Activated CD4-positive, alpha-beta T cell treated with anti-CD3 and anti-CD28 coated beads for 4 hours (primary cell): ENCODE measurements around the gene PCDHB5.
"Not testable (repeated sequence)": the region's sequence is repeated elsewhere in the genome, so short reads cannot be mapped to it uniquely, and the experiment has no call there.

Experiments used
- DNase-seq, 2 donors: peaks; one replicate each; pipeline ENCODE4 v3.0.0-alpha.2; 2020

Gene PCDHB5

DNA sequence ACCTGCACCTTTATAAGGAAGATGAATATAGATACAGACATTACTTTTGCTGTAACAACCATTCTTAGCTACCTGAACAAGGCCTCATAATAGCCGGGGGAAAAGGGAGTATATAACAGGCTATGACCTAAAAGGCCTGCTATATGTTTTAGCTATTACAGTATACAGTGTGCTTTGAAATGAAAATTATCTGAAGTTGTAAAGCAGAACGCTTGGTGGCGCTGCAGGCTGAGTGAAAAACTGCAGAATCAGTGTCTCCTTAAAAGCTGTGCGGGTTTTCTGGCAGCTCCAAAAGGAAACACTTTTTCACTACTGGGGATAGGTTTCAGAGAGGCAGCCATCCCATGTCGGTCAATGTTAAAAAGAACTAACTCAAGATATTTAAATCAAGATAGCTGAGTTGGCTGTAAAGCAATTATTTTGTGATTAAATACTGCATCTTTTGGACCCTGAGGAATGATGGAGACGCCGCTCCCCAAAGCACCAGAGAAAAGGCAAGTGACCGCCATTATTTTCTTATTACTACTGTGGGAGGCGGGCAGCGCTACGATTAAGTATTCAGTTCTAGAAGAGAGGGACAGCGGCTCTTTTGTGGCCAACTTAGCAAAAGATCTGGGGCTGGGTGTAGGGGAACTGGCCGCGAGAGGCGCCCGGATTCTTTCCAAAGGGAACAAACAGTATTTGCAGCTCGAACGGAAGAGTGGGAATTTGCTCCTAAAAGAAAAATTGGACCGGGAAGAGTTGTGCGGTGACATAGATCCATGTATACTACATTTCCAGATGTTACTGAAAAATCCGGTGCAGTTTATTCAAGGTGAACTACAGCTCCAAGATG lies 20.8 kb downstream of the PCDHB5 start:
- no peak for DNase-seq

DNA sequence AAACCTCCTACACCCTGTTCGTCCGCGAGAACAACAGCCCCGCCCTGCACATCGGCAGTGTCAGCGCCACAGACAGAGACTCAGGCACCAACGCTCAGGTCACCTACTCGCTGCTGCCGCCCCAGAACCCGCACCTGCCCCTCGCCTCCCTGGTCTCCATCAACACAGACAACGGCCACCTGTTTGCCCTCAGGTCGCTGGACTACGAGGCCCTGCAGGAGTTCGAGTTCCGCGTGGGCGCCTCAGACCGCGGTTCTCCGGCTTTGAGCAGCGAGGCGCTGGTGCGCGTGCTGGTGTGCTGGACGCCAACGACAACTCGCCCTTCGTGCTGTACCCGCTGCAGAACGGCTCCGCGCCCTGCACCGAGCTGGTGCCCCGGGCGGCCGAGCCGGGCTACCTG lies 22.4 kb downstream of the PCDHB5 start:
- DNase-seq = not testable (repeated sequence)

DNA sequence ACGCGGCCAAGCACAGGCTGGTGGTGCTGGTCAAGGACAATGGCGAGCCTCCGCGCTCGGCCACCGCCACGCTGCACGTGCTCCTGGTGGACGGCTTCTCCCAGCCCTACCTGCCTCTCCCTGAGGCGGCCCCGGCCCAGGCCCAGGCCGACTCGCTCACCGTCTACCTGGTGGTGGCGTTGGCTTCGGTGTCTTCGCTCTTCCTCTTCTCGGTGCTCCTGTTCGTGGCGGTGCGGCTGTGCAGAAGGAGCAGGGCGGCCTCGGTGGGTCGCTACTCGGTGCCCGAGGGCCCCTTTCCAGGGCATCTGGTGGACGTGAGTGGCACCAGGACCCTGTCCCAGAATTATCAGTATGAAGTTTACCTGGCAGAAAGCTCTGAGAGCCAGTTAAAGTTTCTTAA lies 22.9 kb downstream of the PCDHB5 start:
- not testable (repeated sequence) for DNase-seq

DNA sequence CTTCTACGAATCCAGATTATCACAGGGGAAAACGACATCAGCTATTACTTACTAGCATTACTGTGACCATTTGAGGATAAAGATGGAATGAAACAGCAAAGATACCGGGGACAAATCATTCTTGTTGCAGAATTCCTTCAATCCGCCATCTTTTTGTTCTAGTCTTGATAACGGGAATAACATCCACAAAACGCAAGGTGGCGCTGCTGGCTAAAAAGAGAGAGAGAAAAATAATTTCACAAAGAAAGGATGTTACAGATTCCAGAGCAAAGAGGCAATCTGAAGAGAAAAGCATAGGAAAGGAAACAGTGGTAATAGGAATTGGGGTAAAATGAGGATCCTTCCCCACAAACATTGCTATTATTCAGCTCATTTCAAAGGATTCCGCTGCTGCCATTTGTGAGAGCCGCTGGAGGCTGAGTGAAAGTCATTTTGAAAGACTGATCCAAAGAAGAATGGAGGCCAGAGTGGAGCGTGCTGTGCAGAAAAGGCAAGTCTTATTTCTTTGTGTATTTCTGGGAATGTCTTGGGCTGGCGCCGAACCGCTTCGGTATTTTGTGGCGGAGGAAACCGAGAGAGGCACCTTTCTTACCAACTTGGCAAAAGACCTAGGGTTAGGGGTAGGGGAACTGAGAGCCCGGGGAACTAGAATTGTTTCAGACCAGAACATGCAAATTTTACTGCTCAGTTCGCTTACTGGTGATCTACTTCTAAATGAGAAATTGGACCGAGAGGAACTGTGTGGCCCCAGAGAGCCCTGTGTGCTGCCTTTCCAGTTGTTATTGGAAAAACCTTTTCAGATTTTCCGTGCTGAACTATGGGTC lies 37.6 kb downstream of the PCDHB5 start, which contains the start of gene PCDHB7:
Gene PCDHB7 (plus strand): TSS at position 264 of the 824 bp plus-strand sequence. CDS start 192 bp downstream, at position 456.
- DNase-seq = no peak

DNA sequence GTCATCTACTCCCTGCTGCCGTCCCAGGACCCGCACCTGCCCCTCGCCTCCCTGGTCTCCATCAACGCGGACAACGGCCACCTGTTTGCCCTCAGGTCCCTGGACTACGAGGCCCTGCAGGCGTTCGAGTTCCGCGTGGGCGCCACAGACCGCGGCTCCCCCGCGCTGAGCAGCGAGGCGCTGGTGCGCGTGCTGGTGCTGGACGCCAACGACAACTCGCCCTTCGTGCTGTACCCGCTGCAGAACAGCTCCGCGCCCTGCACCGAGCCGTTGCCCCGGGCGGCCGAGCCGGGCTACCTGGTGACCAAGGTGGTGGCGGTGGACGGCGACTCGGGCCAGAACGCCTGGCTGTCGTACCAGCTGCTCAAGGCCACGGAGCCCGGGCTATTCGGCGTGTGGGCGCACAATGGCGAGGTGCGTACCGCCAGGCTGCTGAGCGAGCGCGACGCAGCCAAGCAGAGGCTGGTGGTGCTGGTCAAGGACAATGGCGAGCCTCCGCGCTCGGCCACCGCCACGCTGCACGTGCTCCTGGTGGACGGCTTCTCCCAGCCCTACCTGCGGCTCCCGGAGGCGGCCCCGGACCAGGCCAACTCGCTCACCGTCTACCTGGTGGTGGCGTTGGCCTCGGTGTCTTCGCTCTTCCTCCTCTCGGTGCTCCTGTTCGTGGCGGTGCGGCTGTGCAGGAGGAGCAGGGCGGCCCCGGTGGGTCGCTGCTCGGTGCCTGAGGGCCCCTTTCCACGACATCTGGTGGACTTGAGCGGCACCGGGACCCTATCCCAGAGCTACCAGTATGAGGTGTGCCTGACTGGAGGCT lies 39.5 kb downstream of the PCDHB5 start:
- DNase-seq = not testable (repeated sequence)

DNA sequence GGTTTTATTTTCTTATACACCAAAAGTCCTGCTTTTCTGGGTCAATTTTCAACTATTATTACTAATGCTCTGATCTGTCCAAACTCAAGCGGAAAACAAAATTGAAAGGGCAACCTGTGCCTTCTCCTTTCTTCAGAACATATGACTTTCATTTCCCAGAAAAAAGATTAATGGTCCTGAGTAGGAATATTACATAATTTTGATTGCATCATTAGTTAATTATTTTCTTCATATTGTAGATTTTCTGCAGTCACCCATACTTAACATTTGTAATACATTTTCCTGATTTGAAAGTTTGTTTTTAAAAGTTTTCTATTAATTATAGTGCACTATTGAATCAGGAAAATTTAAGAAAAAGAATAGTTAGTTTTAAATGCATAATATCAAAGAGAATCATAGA lies 40.9 kb downstream of the PCDHB5 start:
- no peak for DNase-seq

DNA sequence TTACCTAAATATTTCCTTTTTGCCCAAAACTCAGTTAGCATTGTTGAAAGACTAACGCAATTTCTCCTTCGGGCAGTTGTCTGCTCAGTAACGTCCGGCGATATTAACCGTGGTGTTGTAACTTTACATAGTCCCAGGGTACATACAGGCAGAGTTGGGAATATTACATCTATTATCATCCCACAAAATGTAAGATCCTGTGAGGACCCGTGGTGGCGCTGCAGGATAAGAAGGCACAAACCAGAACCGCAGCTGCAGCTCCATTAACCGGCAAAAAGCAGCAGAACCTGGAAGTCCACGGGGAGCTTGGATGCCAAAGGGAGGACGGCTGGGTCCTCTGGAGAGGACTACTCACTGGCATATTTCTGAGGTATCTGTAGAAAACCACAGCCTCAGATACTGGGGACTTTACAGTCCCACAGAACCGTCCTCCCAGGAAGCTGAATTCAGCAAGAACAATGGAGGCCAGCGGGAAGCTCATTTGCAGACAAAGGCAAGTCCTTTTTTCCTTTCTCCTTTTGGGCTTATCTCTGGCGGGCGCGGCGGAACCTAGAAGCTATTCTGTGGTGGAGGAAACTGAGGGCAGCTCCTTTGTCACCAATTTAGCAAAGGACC lies 42.7 kb downstream of the PCDHB5 start, which contains the start of gene PCDHB8:
Gene PCDHB8 (plus strand): TSS at position 214 of the 615 bp plus-strand sequence. CDS start 245 bp downstream, at position 459.
- DNase-seq = not testable (repeated sequence)

DNA sequence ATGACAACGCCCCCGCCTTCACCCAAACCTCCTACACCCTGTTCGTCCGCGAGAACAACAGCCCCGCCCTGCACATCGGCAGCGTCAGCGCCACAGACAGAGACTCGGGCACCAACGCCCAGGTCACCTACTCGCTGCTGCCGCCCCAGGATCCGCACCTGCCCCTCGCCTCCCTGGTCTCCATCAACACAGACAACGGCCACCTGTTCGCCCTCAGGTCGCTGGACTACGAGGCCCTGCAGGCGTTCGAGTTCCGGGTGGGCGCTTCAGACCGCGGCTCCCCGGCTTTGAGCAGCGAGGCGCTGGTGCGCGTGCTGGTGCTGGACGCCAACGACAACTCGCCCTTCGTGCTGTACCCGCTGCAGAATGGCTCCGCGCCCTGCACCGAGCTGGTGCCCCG lies 44.4 kb downstream of the PCDHB5 start:
- DNase-seq = not testable (repeated sequence)

DNA sequence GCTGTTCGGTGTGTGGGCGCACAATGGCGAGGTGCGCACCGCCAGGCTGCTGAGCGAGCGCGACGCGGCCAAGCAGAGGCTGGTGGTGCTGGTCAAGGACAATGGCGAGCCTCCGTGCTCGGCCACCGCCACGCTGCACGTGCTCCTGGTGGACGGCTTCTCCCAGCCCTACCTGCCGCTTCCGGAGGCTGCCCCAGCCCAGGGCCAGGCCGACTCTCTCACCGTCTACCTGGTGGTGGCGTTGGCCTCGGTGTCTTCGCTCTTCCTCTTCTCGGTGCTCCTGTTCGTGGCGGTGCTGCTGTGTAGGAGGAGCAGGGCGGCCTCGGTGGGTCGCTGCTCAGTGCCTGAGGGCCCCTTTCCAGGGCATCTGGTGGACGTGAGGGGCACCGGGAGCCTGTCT lies 44.9 kb downstream of the PCDHB5 start:
- not testable (repeated sequence) for DNase-seq

DNA sequence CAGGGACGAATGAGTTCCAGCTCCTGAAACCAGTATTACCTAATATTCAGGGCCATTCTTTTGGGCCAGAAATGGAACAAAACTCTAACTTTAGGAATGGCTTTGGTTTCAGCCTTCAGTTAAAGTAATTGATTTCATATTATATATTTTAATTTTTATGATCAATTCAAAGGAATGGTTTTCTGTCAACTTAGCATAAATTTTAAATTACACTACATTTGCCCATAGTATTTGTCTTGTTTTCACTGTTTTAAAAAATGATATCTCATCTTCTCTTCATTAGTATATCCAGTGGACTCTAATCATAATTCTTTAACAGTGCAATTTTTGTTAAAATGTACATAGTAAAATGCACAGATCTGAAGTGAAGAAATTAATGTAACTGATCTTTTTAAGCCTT lies 45.3 kb downstream of the PCDHB5 start:
- DNase-seq = no peak

DNA sequence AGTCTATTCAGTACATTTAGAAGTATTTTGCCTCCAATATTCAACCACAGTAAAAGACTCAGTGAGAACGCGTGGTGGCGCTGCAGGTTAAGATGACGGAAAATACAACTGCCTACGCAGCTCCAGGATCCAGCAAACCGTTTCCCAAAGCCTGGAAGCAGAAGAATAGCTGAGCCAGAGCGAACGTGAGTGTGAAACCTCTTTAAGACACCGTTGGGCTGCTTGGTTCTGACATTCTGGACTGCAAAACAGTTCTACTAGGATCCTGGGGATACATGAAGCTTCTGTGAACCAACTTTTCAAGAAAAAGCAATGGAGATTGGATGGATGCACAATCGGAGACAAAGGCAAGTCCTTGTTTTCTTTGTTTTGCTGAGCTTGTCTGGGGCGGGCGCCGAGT lies 47.2 kb downstream of the PCDHB5 start, which contains the start of gene PCDHB16:
Gene PCDHB16 (plus strand): TSS at position 140 of the 400 bp plus-strand sequence. CDS start 173 bp downstream, at position 313.
- no peak for DNase-seq

DNA sequence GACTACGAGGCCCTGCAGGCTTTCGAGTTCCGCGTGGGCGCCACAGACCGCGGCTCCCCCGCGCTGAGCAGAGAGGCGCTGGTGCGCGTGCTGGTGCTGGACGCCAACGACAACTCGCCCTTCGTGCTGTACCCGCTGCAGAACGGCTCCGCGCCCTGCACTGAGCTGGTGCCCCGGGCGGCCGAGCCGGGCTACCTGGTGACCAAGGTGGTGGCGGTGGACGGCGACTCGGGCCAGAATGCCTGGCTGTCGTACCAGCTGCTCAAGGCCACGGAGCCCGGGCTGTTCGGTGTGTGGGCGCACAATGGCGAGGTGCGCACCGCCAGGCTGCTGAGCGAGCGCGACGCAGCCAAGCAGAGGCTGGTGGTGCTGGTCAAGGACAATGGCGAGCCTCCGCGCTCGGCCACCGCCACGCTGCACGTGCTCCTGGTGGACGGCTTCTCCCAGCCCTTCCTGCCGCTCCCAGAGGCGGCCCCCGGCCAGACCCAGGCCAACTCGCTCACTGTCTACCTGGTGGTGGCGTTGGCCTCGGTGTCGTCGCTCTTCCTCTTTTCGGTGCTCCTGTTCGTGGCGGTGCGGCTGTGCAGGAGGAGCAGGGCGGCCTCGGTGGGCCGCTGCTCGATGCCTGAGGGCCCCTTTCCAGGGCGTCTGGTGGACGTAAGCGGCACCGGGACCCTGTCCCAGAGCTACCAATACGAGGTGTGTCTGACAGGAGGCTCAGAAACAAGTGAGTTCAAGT lies 49.3 kb downstream of the PCDHB5 start:
- not testable (repeated sequence) for DNase-seq

DNA sequence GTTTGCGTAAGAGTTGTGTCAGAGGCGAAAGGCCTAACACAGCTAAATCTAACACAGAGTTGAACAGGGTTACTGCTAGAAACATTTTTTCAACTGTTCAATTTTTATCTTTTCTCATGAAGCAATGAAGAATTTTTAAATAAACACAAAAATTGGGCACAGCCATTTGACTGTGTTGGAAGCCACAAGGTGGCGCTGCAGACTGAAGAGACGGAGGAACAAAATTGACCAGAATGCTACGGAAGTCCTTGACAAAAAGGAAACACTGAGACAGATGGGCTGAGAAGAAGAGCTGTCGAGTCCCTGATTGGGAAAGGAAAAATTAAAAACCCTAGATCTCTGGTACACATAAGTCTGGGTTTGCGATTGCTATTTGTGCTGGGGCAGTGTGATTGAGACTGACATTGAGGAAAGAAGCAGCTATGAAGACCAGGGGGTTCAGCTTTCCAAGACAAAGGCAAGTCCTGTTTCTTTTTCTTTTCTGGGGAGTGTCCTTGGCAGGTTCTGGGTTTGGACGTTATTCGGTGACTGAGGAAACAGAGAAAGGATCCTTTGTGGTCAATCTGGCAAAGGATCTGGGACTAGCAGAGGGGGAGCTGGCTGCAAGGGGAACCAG lies 52.0 kb downstream of the PCDHB5 start, which contains the start of gene PCDHB9:
Gene PCDHB9 (plus strand): TSS at position 265 of the 616 bp plus-strand sequence. CDS start 158 bp downstream, at position 423.
- DNase-seq = peak in 1 of 2 donors; percentile 7
